Endodermal cell (in vitro differentiated cells): ENCODE measurements around the gene AP1S1. TPM values are rescaled to one million over a fixed set of nuclear protein-coding genes. Genes with fewer than 3 reads are reported as not detected.

ENCODE experiments used
- DNase-seq: peaks from one replicate; pipeline ENCODE4 v3.0.0-alpha.2; 2017
- H3K27ac ChIP-seq: 2 replicates; pipeline ENCODE4 v1.5.1; 2013; ENCODE audit warnings: mild to moderate bottlenecking, low read depth, low read length, moderate library complexity
- H3K27me3 ChIP-seq: 2 replicates; pipeline ENCODE4 v1.6.1; 2013; ENCODE audit warnings: mild to moderate bottlenecking, low read length, moderate library complexity; ENCODE audit not compliant: insufficient read depth, control insufficient read depth, poor library complexity, severe bottlenecking
- H3K36me3 ChIP-seq: 2 replicates; pipeline ENCODE4 v1.7.0; 2013; ENCODE audit warnings: mild to moderate bottlenecking, low read length, moderate library complexity; ENCODE audit not compliant: control insufficient read depth, insufficient read depth
- H3K4me1 ChIP-seq: one replicate; pipeline ENCODE4 v1.7.0; 2013; ENCODE audit warnings: low read length; ENCODE audit not compliant: control insufficient read depth, insufficient read depth
- H3K4me3 ChIP-seq: 2 replicates; pipeline ENCODE4 v1.5.1; 2013; ENCODE audit warnings: mild to moderate bottlenecking, low read length, moderate library complexity
- H3K9ac ChIP-seq: 2 replicates; pipeline ENCODE4 v1.6.1; 2013; ENCODE audit warnings: mild to moderate bottlenecking, low read length, moderate library complexity; ENCODE audit not compliant: poor library complexity, severe bottlenecking; ENCODE audit errors: extremely low read depth
- H3K9me3 ChIP-seq: 2 replicates; pipeline ENCODE4 v1.6.1; 2013; ENCODE audit warnings: mild to moderate bottlenecking, low read length, moderate library complexity; ENCODE audit not compliant: control insufficient read depth
- H3K27ac Mint-ChIP-seq: 2 replicates; pipeline ENCODE4 v1.8.0; 2020; ENCODE audit warnings: mixed read lengths
- H3K27me3 Mint-ChIP-seq: 2 replicates; pipeline ENCODE4 v1.8.0; 2021; ENCODE audit warnings: mild to moderate bottlenecking, mixed read lengths; ENCODE audit not compliant: insufficient read depth
- H3K36me3 Mint-ChIP-seq: 2 replicates; pipeline ENCODE4 v1.8.0; 2020; ENCODE audit warnings: low read depth, mixed read lengths
- H3K4me1 Mint-ChIP-seq: 2 replicates; pipeline ENCODE4 v1.8.0; 2020; ENCODE audit warnings: mixed read lengths
- H3K4me3 Mint-ChIP-seq: 2 replicates; pipeline ENCODE4 v1.8.0; 2020; ENCODE audit warnings: mild to moderate bottlenecking, moderate library complexity, mixed read lengths
- H3K9me3 Mint-ChIP-seq: 2 replicates; pipeline ENCODE4 v1.8.0; 2020; ENCODE audit warnings: mild to moderate bottlenecking, mixed read lengths
- CTCF ChIP-seq: fragments of 200-600 bp; sonication (generic); conservative IDR thresholded peaks from 2 replicates; pipeline ENCODE4 v1.5.0; 2021; ENCODE audit warnings: antibody characterized with exemption, mild to moderate bottlenecking
- WGBS, 2 experiments: methylation state at CpG; one replicate each; pipeline versions ENCODE4 v1.1.5 to v1.1.7; 2013; ENCODE audit warnings: missing lambda C conversion rate in 2 of 2, mixed read lengths in 1 of 2; ENCODE audit not compliant: insufficient coverage in 1 of 2, insufficient read length in 1 of 2; 5-methylcytosine and 5-hydroxymethylcytosine counted together
- total RNA-seq, 2 donors: library from RNA; stranded (reverse); fragmentation: NEBNext Ultra II Directional in 1 of 2; extraction: Animal tissue kit (Norgen Biotek cat#: 25700) in 1 of 2; gene quantifications; 2 replicates in 1 of 2; 3 replicates in 1 of 2; pipeline ENCODE4 v1.2.1, GENCODE V29; 2021

Gene AP1S1
- total RNA-seq, 2 donors from 2014 or later, result 43.8 to 50.2 TPM

- no peaks in the 10 kb centered on the region for H3K36me3 Mint-ChIP-seq
- Histone ChIP-seq H3K27ac (no peak overlapping the region), H3K27me3 (no peaks in the 10 kb centered on the region), H3K9me3 (no peaks in the 10 kb centered on the region), H3K36me3 (no peaks in the 10 kb centered on the region), H3K9ac (no peak overlapping the region), H3K4me1 (no peaks in the 10 kb centered on the region), H3K4me3 (no peak overlapping the region)
- peaks cover 2% of the 10 kb centered on the region for H3K27me3 Mint-ChIP-seq
- H3K27ac Mint-ChIP-seq, result no peak overlapping the region
- 86% methylated on average over 6 to 10 of the region's 10 CpGs for WGBS, 2 experiments
- no peaks in the 10 kb centered on the region for H3K9me3 Mint-ChIP-seq
- no peak for DNase-seq
- H3K4me3 Mint-ChIP-seq, result no peak overlapping the region
- H3K4me1 Mint-ChIP-seq, result no peaks in the 10 kb centered on the region
- no peak for TF ChIP-seq CTCF
Observed at GRCh38 chr7:101116898-101117297, 37.4 kb upstream of the AP1S1 start.

GRCh38 chr7:101118856-101119255, 35.4 kb upstream of the AP1S1 start:
- H3K9me3 Mint-ChIP-seq, result no peaks in the 10 kb centered on the region
- no peaks in the 10 kb centered on the region for H3K36me3 ChIP-seq
- DNase-seq, result no peak
- H3K9me3 ChIP-seq, result no peaks in the 10 kb centered on the region
- H3K4me3 Mint-ChIP-seq, result no peak overlapping the region
- WGBS, 2 experiments, result 81 to 88% methylated on average over 1 to 3 of the region's 3 CpGs
- TF ChIP-seq CTCF, result no peak
- no peak overlapping the region for H3K27ac ChIP-seq
- H3K27me3 ChIP-seq, result no peaks in the 10 kb centered on the region
- peaks cover 3% of the 10 kb centered on the region for H3K4me1 ChIP-seq
- H3K36me3 Mint-ChIP-seq, result no peaks in the 10 kb centered on the region
- H3K27ac Mint-ChIP-seq, result no peak overlapping the region
- peaks cover 4% of the 10 kb centered on the region for H3K27me3 Mint-ChIP-seq
- peaks cover 8% of the 10 kb centered on the region for H3K4me1 Mint-ChIP-seq
- H3K9ac ChIP-seq, result no peak overlapping the region
- no peak overlapping the region for H3K4me3 ChIP-seq

GRCh38 chr7:101119876-101120275, 34.4 kb upstream of the AP1S1 start:
- Histone ChIP-seq H3K4me3 (no peak overlapping the region), H3K9ac (no peak overlapping the region), H3K4me1 (peaks cover 3% of the 10 kb centered on the region), H3K27me3 (no peaks in the 10 kb centered on the region), H3K9me3 (no peaks in the 10 kb centered on the region), H3K27ac (no peak overlapping the region), H3K36me3 (no peaks in the 10 kb centered on the region)
- 82 to 84% methylated on average over 7 to 10 of the region's 10 CpGs for WGBS, 2 experiments
- no peak overlapping the region for H3K27ac Mint-ChIP-seq
- no peak overlapping the region for H3K4me3 Mint-ChIP-seq
- H3K9me3 Mint-ChIP-seq, result peaks cover 2% of the 10 kb centered on the region
- peaks cover 3% of the 10 kb centered on the region for H3K27me3 Mint-ChIP-seq
- peaks cover 14% of the 10 kb centered on the region for H3K4me1 Mint-ChIP-seq
- H3K36me3 Mint-ChIP-seq, result no peaks in the 10 kb centered on the region
- no peak for DNase-seq
- TF ChIP-seq CTCF, result no peak
